KBM-7 (cell line): ENCODE measurements around the gene MAGEA4.
"Not testable (repeated sequence)": the region's sequence is repeated elsewhere in the genome, so short reads cannot be mapped to it uniquely, and the experiment has no call there.

Source experiments
- DNase-seq: peaks from one replicate; pipeline ENCODE4 v3.0.0-alpha.2; 2015
- in situ Hi-C: fragments of 300-500 bp; cut with MboI; formaldehyde crosslinking; loops from 2 replicates; pipeline ENCODE4 v1.14.3; 2020; ENCODE audit warnings: low sequenced_read_pairs, low pct_unique_long_range_greater_than_20kb, mixed read lengths

MAGEA4 gene, protein sequence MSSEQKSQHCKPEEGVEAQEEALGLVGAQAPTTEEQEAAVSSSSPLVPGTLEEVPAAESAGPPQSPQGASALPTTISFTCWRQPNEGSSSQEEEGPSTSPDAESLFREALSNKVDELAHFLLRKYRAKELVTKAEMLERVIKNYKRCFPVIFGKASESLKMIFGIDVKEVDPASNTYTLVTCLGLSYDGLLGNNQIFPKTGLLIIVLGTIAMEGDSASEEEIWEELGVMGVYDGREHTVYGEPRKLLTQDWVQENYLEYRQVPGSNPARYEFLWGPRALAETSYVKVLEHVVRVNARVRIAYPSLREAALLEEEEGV

GRCh38 chrX:151912780-151913179 lies at the start of gene MAGEA4:
MAGEA4 (plus strand) TSS chrX:151912889; CDS start chrX:151923665, 10,776 bp downstream.
- in situ Hi-C loops = no loop called here
- no peak for DNase-seq

DNA sequence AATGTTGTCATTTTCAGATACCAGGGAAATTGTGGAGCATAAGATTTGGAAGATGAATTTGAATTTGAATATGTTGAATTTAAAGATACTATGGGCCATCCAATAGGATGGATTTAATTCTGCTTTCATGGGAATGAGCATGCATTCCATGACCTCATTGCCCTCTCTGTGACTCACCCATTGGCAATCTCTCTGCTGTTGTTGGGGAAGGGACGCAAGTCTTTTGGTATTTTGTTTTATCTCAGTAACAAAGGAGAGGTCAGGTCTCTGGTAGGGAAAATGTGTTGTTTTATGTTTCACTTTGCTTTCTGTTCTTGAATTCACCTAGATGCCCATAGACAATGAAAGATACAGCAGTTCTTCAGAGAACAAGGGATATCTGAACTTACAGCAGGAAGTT lies 42.1 kb upstream of the MAGEA4 start:
- DNase-seq = no peak
- in situ Hi-C loops = no loop called here

DNA sequence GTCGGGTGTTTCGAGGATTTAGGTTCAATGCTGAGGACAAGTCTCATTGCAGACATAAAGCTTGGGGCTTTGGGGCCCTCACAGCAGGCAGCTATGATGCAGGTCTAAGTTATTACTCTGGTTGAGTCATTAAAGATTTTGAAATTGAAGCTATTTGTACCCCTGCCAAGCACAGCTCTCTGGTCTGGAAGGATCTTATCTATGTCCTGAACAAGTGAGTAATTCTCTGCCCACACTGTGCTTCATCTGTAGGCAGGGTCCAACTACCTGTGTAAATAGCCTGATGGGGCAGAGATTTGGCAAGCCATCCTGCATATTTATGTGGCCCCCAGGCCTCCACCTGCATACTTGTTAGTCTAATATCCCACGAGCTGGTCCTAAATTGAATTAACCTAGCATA lies 41.4 kb upstream of the MAGEA4 start:
- no peak for DNase-seq
- in situ Hi-C loops = no loop called here

DNA sequence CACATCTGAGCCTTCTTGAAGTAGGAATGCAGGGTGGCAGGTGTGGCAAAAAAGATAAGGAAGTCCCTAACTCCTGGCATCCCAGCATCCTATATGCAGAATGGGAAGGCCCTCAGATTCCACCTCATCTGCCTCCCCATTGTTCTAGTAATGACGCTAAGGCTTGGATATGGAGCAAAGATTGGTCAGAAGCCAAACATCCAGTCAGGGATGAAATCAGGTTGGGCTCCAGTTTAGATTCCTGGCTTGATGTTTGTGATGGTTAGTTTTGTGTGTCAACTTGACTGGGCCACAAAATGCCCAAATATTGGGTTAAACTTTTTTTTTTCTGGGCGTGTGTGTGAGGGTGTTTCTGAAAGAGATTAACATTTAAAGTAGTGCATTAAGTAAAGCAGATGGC lies 39.6 kb upstream of the MAGEA4 start:
- no peak for DNase-seq
- in situ Hi-C loops = no loop called here

GRCh38 chrX:151875270-151876026 lies 37.2 kb upstream of the MAGEA4 start:
- in situ Hi-C loops = no loop called here
- no peak for DNase-seq

DNA sequence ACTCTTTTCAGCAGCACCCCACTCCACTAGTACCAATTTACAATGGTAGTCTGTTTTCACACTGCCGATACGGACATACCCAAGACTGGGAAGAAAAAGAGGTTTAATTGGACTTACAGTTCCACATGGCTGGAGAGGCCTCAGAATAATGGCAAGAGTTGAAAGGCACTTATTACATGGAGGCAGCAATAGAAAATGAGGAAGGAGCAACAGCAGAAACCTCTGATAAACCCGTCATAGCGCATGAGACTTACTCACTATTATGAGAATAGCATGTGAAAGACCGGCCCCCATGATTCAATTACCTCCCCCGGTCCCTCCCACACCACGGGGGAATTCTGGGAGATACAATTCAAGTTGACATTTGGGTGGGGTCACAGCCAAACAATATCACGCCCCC lies 34.1 kb upstream of the MAGEA4 start:
- in situ Hi-C loops = no loop called here
- DNase-seq = no peak

GRCh38 chrX:151879856-151880255 lies 32.8 kb upstream of the MAGEA4 start:
- in situ Hi-C loops = no loop called here
- no peak for DNase-seq

DNA sequence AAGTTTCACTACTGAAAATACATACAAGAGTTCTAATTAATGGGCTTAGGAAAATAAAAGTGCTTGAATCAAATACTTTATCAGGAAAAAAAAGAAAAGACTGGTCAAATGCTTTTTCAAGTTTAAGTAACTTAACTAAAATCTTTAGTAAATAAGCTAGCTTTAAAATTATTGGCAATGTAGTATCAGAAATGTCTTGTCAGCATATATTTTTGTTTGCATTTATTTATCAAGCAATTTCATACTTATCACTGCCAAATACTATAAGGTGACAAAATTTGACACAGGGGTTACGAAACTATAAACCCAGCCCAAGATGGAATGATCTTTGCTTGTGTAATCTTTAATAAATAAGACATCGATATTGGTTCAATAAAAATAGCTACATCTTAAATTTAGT lies 31.8 kb upstream of the MAGEA4 start:
- in situ Hi-C loops = no loop called here
- no peak for DNase-seq

DNA sequence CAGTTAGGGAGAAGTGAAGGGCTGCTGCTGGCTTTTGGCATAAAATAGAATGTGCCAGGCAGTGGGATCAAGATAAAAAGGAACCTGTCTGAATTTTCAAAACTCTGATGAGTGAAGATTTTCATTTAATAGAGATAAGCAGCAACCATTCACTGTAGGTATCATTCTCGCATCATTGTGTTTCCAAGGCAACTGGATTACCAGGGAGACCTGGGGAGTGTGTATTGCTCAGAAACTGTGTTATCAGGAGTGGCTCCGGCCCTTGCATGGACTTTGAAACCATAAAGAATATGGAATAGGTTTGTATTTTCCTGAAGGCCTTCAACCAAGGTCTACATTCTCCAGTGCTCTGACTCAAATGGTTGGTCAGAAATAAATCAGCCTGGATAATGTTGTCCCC lies 23.3 kb upstream of the MAGEA4 start:
- in situ Hi-C loops = no loop called here
- no peak for DNase-seq

- in situ Hi-C loops = no loop called here
- DNase-seq = no peak
These were observed 15.8 kb upstream of the MAGEA4 start for GRCh38 chrX:151896734-151897474.

- DNase-seq = no peak
- in situ Hi-C loops = no loop called here
These were observed 13.1 kb upstream of the MAGEA4 start for GRCh38 chrX:151899622-151900021.

DNA sequence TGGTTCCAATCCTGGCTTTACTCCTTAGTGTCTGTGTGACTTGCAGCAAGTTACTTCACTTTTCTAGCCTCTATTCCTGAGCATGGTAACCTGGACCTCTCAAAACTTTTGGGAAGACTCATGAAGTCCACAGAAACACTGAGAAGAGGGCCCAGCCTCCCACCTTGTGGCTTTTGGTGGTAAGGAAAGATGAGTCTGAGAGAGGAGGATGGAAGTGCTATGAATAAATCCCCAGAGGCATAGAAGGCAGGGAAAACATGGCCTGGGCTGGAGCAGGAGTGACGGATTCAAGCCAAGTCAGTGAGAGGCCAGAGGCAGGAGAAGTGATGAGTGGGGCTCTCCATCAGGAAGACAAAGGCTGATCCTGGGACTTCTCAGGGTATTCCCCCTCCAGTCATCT lies 10.9 kb upstream of the MAGEA4 start:
- in situ Hi-C loops = no loop called here
- DNase-seq = no peak

DNA sequence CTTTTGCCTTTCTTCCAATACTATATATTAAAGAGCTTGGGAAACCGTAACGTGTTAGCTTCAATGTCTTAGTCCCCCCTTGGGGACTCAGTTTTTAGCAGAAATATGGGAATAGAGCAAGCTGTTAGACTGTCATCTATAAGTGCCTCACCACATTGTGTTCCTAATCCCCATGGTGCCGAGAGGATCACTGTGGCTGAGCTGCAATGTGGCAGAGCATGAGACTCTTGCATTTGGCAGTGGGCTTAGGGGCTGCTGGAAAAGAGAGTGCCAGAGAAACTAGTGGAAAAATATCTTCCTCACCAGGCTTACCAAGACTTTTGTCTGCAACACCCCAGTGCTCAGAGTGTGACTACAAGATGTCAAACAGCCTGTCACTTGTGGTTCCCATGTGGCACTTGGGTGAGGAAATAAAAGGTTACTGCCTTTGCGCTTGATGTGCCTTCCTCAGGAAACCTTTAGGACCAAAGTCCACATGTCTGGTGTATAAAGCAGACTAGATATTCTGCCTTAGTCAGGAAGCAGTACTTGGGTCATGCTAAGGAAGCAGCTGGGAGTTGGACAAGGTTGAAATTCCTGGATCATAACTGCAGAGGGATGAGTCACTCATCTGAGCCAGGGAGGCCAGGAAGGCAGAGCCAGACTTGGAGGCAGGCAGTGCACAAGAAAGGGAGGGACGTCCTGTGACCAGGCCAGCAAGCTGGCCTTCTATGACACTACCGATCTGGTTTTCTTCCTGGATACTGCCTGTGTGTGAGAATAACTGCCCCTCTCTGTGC lies 9.7 kb upstream of the MAGEA4 start:
- in situ Hi-C loops = no loop called here
- no peak for DNase-seq

DNA sequence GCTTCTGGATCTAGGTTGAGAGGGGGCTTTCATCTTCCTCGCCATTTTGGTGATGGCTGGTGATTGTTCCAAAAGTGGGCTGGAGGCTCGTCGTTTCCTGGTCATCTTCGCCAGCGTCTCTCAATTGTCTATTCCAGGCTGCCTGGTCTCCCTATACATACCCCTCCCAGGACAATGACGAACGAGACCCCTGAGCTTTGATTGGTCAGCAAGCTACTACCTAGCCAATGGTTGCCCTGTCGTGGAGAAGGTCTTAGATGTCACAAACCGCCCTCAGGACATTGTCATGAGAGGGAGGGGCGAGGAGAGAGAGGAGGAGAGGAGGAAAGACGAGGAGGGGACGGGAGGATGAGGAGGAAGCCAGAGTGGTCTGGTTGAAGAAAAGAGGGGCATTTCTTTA lies 7.7 kb upstream of the MAGEA4 start:
- no peak for DNase-seq
- in situ Hi-C loops = no loop called here

DNA sequence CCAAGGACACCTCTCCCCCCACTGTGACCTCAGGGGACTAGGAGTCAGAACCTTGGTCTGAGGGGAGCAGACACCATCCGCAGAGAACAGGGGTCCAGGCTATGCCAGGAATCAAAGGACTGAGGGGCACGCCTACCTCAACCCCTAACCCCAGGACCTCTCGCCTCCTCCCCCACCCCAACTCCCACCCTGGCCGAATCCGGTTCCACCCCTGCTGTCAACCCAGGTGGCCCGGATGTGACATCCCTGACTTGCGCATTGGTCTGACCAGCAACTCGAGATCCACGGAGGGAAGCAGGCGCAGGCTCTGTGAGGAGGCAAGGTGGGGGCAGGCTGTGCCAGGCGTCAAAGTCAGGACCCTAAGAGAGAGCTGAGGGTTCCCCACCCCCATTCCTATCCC lies 468 bp upstream of the MAGEA4 start:
- in situ Hi-C loops = no loop called here
- DNase-seq = no peak

- in situ Hi-C loops, DNase-seq: not testable (repeated sequence)
These were observed 6.0 kb downstream of the MAGEA4 start for GRCh38 chrX:151918736-151919135.

DNA sequence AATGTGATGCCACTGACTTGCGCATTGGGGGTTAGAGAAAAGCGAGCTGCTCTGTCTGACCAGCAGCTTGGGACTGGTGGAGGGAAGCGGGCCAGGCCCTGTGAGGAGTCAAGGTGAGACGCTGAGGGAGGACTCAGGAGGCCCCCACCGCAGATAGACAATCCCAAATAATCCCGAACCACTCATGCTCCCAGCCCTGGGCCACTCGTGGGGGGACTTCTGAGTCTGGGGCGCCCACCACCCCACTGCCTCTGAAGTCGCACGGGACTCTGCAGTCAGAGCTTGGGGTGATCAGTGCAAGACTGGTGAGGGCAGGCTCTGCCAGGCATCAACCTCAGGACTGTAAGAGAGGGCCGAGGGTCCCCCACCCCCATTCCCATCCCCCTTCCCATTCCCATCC lies 6.9 kb downstream of the MAGEA4 start:
- in situ Hi-C loops = no loop called here
- no peak for DNase-seq

DNA sequence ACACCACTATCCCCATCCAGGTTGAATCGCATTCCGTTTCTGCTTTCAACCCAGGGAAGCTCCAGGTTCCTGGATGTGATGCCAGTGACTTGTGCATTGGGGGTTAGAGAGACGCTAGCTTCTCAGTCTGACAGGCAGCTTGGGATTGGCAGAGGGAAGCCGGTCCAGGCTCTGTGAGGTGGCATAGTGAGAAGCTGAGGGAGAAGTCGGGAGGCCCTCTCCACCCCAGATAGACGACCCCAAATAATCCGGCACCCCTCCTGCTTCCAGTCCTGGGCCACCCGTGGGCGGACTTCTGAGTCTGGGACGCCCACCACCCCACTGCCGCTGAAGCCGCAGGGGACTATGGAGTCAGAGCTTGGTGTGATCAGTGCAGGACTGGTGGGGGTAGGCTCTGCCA lies 7.4 kb downstream of the MAGEA4 start:
- in situ Hi-C loops = no loop called here
- no peak for DNase-seq

- DNase-seq = no peak
- in situ Hi-C loops = no loop called here
These were observed 7.8 kb downstream of the MAGEA4 start for GRCh38 chrX:151920530-151920929.
